Liver (tissue), 9 donors: ENCODE data around the gene DERL2. TPM values are rescaled to one million over a fixed set of nuclear protein-coding genes. Genes with fewer than 3 reads are reported as not detected.

Experiments used
- DNase-seq: peaks from one replicate; pipeline ENCODE4 v3.0.0-alpha.2; 2017; ENCODE audit warnings: low spot score
- H3K27ac ChIP-seq, 2 donors: one replicate each; pipeline ENCODE4 v1.7.0; 2013; ENCODE audit warnings: inconsistent platforms in 2 of 2, low read length in 2 of 2, control low read depth in 1 of 2, low read depth in 1 of 2, mild to moderate bottlenecking in 1 of 2
- H3K27me3 ChIP-seq, 4 donors: one replicate each; pipeline versions ENCODE4 v1.6.1 to v1.7.0; 2013; ENCODE audit warnings: low read length in 3 of 4, inconsistent platforms in 1 of 4, mild to moderate bottlenecking in 1 of 4, moderate library complexity in 1 of 4; ENCODE audit not compliant: control insufficient read depth in 4 of 4, insufficient read depth in 4 of 4
- H3K36me3 ChIP-seq, 4 donors: one replicate each; pipeline versions ENCODE4 v1.6.1 to v1.7.0; 2013; ENCODE audit warnings: low read length in 3 of 4, mild to moderate bottlenecking in 3 of 4, low read depth in 1 of 4, moderate library complexity in 1 of 4; ENCODE audit not compliant: control insufficient read depth in 4 of 4, insufficient read depth in 3 of 4
- H3K4me1 ChIP-seq, 4 donors: one replicate each; pipeline versions ENCODE4 v1.6.1 to v1.7.0; 2013; ENCODE audit warnings: low read length in 3 of 4, mild to moderate bottlenecking in 3 of 4, moderate library complexity in 1 of 4; ENCODE audit not compliant: control insufficient read depth in 4 of 4, insufficient read depth in 4 of 4
- H3K4me3 ChIP-seq, 3 donors: one replicate each; pipeline versions ENCODE4 v1.6.1 to v1.7.0; 2013; ENCODE audit warnings: low read length in 3 of 3, control low read depth in 1 of 3, low read depth in 1 of 3, mild to moderate bottlenecking in 1 of 3
- H3K9ac ChIP-seq, 2 donors: one replicate each; pipeline ENCODE4 v1.7.0; 2013; ENCODE audit warnings: low read length in 2 of 2, mild to moderate bottlenecking in 2 of 2, moderate library complexity in 2 of 2, control low read depth in 1 of 2, low read depth in 1 of 2
- H3K9me3 ChIP-seq, 4 donors: one replicate each; pipeline versions ENCODE4 v1.6.1 to v1.7.0; 2013; ENCODE audit warnings: low read length in 3 of 4; ENCODE audit not compliant: control insufficient read depth in 4 of 4
- EGR1 ChIP-seq, 2 donors: IDR thresholded peaks; 2 replicates each; pipeline ENCODE4 v1.6.1; 2016 to 2018; ENCODE audit warnings: antibody characterized with exemption in 2 of 2, low read depth in 2 of 2
- FOXA1 ChIP-seq: IDR thresholded peaks from 2 replicates; pipeline ENCODE4 v1.6.1; 2016; ENCODE audit warnings: antibody characterized with exemption
- FOXA2 ChIP-seq: IDR thresholded peaks from 2 replicates; pipeline ENCODE4 v1.6.1; 2016; ENCODE audit warnings: antibody characterized with exemption
- GABPA ChIP-seq, 2 donors: IDR thresholded peaks in 1 of 2; conservative IDR thresholded peaks in 1 of 2; 2 replicates each; pipeline ENCODE4 v1.6.1; 2016; ENCODE audit warnings: antibody characterized with exemption in 2 of 2, mild to moderate bottlenecking in 1 of 2, moderate library complexity in 1 of 2
- HNF4G ChIP-seq: IDR thresholded peaks from 2 replicates; pipeline ENCODE4 v1.6.1; 2016; ENCODE audit warnings: antibody characterized with exemption
- JUND ChIP-seq, 2 donors: IDR thresholded peaks; 2 replicates each; pipeline ENCODE4 v1.6.1; 2016; ENCODE audit warnings: antibody characterized with exemption in 2 of 2
- NR2F2 ChIP-seq: IDR thresholded peaks from 2 replicates; pipeline ENCODE4 v1.6.1; 2016; ENCODE audit warnings: antibody characterized with exemption
- RAD21 ChIP-seq, 2 donors: IDR thresholded peaks; 2 replicates each; pipeline ENCODE4 v1.6.1; 2016; ENCODE audit warnings: antibody characterized with exemption in 2 of 2, mild to moderate bottlenecking in 2 of 2
- RXRA ChIP-seq, 2 donors: IDR thresholded peaks; 2 replicates each; pipeline ENCODE4 v1.6.1; 2017 to 2018; ENCODE audit warnings: antibody characterized with exemption in 2 of 2, mild to moderate bottlenecking in 1 of 2
- SP1 ChIP-seq: IDR thresholded peaks from 2 replicates; pipeline ENCODE4 v1.6.1; 2018; ENCODE audit warnings: antibody characterized with exemption, mild to moderate bottlenecking
- TAF1 ChIP-seq: conservative IDR thresholded peaks from 2 replicates; pipeline ENCODE4 v1.6.1; 2016; ENCODE audit warnings: antibody characterized with exemption, mild to moderate bottlenecking
- YY1 ChIP-seq: IDR thresholded peaks from 2 replicates; pipeline ENCODE4 v1.6.1; 2016; ENCODE audit warnings: antibody characterized with exemption, mild to moderate bottlenecking
- WGBS: extraction: QIAGEN DNeasy Blood & Tissue Kit; methylation state at CpG from one replicate; pipeline ENCODE4 v1.1.7; 2013; 5-methylcytosine and 5-hydroxymethylcytosine counted together
- polyA plus RNA-seq, 2 donors: library from polyadenylated mRNA; stranded (reverse) in 1 of 2; unstranded in 1 of 2; fragments of 200-250 nt in 1 of 2; fragments of >200 nt in 1 of 2; fragmentation: Nextera tagmentation in 1 of 2; extraction: Ambion mirVana in 1 of 2; gene quantifications; one replicate each; pipeline versions ENCODE4 v1.2.1 to v1.2.3, GENCODE V29; 2013 to 2015
- total RNA-seq, 2 donors: library from RNA; depleted of rRNA; stranded (reverse); fragments of >200 nt; gene quantifications; one replicate each; pipeline ENCODE4 v1.2.3, GENCODE V29; 2014
- TF ChIP-seq, protein P1 (sequence below): IDR thresholded peaks from 2 replicates; pipeline ENCODE4 v1.6.1; 2016; ENCODE audit warnings: antibody characterized with exemption
- TF ChIP-seq, protein P2 (sequence below): IDR thresholded peaks from 2 replicates; pipeline ENCODE4 v1.6.1; 2016; ENCODE audit warnings: antibody characterized with exemption, mild to moderate bottlenecking
- TF ChIP-seq, protein P3 (sequence below): fragments of 150-350 bp; IDR thresholded peaks from 2 replicates; pipeline ENCODE4 v1.5.1; 2017; ENCODE audit warnings: improper control_type of control experiment, low read depth, low read length; ENCODE audit not compliant: missing input control
- TF ChIP-seq, protein P4 (sequence below): IDR thresholded peaks from 2 replicates; pipeline ENCODE4 v1.6.1; 2016; ENCODE audit warnings: antibody characterized with exemption
- donor health status: healthy.
- donor health status: healthy.
- donor health status: healthy.
- donor health status: healthy.
- donor health status: healthy.

The DERL2 gene
- total and polyA plus RNA-seq, 4 donors, result 35.8 to 75.3 (median 45.9) TPM

DNA sequence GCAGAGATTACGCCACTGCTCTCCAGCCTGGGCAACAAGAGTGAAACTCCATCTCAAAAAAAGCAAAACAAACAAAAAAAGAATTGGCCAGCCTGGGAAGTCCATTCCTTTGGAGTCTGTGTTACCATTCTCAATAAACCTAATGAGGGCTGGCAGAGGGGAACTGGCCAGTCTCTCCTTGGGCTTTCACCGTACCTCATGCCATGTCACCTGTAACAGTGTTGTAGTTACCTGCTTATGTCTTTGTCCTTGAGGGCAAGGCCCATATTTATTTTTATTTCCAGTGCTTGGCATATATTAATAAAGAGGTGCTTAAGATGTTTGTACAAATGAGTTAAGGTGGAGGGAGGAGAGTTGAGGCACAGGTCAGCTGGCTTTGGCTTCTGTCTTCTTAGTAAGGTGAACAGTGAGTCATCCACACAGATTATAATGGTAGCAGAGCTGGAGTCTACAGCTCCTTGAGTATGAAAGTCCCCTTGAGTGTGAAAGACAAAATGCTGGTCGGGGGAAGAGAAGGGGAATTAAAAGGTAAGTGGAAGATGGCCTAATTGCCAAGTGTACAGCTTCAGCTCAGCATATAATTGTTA, 55.5 kb downstream of the DERL2 start:
- no peak overlapping the region for H3K9ac ChIP-seq
- no peak overlapping the region for H3K27ac ChIP-seq
- no peaks in the 10 kb centered on the region for H3K27me3 ChIP-seq
- peaks cover 9 to 78% (median 67%) of the 10 kb centered on the region in 4 donors for H3K36me3 ChIP-seq
- WGBS, result 83% methylated on average over 3 of the region's 3 CpGs
- TF ChIP-seq RXRA (IDR thresholded peaks at IDR 0.05), result no peak
- TF ChIP-seq, protein P1, sequence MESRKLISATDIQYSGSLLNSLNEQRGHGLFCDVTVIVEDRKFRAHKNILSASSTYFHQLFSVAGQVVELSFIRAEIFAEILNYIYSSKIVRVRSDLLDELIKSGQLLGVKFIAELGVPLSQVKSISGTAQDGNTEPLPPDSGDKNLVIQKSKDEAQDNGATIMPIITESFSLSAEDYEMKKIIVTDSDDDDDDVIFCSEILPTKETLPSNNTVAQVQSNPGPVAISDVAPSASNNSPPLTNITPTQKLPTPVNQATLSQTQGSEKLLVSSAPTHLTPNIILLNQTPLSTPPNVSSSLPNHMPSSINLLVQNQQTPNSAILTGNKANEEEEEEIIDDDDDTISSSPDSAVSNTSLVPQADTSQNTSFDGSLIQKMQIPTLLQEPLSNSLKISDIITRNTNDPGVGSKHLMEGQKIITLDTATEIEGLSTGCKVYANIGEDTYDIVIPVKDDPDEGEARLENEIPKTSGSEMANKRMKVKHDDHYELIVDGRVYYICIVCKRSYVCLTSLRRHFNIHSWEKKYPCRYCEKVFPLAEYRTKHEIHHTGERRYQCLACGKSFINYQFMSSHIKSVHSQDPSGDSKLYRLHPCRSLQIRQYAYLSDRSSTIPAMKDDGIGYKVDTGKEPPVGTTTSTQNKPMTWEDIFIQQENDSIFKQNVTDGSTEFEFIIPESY, result no peak
- no peak for TF ChIP-seq FOXA1
- TF ChIP-seq JUND (IDR thresholded peaks at IDR 0.05), result no peak
- TF ChIP-seq GABPA (IDR thresholded peaks at IDR 0.05 in 1 of 2, conservative IDR thresholded peaks at IDR 0.05 in 1 of 2), result no peak
- no peak for TF ChIP-seq FOXA2
- no peak for TF ChIP-seq EGR1 (IDR thresholded peaks at IDR 0.05; ENCODE audit: low read depth in 2 of 2)
- no peak for TF ChIP-seq HNF4G
- no peak for TF ChIP-seq SP1
- TF ChIP-seq, protein P2, sequence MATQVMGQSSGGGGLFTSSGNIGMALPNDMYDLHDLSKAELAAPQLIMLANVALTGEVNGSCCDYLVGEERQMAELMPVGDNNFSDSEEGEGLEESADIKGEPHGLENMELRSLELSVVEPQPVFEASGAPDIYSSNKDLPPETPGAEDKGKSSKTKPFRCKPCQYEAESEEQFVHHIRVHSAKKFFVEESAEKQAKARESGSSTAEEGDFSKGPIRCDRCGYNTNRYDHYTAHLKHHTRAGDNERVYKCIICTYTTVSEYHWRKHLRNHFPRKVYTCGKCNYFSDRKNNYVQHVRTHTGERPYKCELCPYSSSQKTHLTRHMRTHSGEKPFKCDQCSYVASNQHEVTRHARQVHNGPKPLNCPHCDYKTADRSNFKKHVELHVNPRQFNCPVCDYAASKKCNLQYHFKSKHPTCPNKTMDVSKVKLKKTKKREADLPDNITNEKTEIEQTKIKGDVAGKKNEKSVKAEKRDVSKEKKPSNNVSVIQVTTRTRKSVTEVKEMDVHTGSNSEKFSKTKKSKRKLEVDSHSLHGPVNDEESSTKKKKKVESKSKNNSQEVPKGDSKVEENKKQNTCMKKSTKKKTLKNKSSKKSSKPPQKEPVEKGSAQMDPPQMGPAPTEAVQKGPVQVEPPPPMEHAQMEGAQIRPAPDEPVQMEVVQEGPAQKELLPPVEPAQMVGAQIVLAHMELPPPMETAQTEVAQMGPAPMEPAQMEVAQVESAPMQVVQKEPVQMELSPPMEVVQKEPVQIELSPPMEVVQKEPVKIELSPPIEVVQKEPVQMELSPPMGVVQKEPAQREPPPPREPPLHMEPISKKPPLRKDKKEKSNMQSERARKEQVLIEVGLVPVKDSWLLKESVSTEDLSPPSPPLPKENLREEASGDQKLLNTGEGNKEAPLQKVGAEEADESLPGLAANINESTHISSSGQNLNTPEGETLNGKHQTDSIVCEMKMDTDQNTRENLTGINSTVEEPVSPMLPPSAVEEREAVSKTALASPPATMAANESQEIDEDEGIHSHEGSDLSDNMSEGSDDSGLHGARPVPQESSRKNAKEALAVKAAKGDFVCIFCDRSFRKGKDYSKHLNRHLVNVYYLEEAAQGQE, result no peak
- no peak for TF ChIP-seq TAF1
- TF ChIP-seq RAD21 (IDR thresholded peaks at IDR 0.05), result no peak
- no peak overlapping the region for H3K4me3 ChIP-seq
- no peak for DNase-seq
- H3K9me3 ChIP-seq, result no peaks in the 10 kb centered on the region
- no peaks in the 10 kb centered on the region for H3K4me1 ChIP-seq

DNA sequence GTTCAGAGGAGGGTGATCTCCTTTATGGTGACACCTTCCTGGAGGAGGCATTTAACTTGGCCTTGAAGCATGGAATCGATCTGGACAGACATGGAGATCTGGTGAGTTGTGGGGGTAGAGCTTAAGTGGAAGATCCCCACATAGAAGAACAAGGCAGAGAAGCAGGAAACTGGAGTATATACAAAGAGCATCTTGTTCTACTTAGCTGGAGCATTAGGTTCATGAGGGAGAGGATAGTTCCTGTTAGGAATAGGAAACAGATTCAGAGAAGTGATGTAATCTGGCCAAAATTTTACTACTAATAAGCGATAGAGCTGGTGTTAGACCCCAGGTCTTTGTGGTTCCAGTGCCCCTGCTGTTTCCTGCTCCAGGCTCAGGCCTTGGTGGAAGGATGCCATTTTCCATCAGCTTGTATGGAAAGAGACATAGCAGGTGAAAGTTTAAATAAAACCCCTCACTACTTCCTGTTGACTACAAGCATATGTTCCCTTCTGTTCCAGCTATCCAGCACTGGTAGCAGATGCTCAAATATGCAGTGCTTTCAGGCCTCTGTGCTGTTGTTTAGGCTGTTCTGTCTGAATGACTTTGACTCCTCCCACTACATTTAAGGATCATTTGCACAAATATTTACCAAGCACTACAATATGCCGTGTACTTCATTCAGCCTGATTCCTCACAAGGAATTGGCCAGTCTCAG, 56.6 kb downstream of the DERL2 start:
- H3K9ac ChIP-seq, result no peak overlapping the region
- H3K4me1 ChIP-seq, result no peaks in the 10 kb centered on the region
- no peaks in the 10 kb centered on the region for H3K27me3 ChIP-seq
- no peak overlapping the region for H3K4me3 ChIP-seq
- WGBS, result 80% methylated on average over 3 of the region's 3 CpGs
- peaks cover 10 to 79% (median 69%) of the 10 kb centered on the region in 4 donors for H3K36me3 ChIP-seq
- H3K9me3 ChIP-seq, result no peaks in the 10 kb centered on the region
- no peak overlapping the region for H3K27ac ChIP-seq
- DNase-seq, result no peak
- TF ChIP-seq, protein P1, result no peak
- TF ChIP-seq HNF4G (no peak), TAF1 (no peak), FOXA1 (no peak), YY1 (no peak), EGR1 (IDR thresholded peaks at IDR 0.05; ENCODE audit: low read depth in 2 of 2) (no peak), NR2F2 (no peak), RAD21 (IDR thresholded peaks at IDR 0.05) (no peak), SP1 (no peak), GABPA (IDR thresholded peaks at IDR 0.05 in 1 of 2, conservative IDR thresholded peaks at IDR 0.05 in 1 of 2) (no peak)
- TF ChIP-seq, protein P2, result no peak
- TF ChIP-seq, protein P3, sequence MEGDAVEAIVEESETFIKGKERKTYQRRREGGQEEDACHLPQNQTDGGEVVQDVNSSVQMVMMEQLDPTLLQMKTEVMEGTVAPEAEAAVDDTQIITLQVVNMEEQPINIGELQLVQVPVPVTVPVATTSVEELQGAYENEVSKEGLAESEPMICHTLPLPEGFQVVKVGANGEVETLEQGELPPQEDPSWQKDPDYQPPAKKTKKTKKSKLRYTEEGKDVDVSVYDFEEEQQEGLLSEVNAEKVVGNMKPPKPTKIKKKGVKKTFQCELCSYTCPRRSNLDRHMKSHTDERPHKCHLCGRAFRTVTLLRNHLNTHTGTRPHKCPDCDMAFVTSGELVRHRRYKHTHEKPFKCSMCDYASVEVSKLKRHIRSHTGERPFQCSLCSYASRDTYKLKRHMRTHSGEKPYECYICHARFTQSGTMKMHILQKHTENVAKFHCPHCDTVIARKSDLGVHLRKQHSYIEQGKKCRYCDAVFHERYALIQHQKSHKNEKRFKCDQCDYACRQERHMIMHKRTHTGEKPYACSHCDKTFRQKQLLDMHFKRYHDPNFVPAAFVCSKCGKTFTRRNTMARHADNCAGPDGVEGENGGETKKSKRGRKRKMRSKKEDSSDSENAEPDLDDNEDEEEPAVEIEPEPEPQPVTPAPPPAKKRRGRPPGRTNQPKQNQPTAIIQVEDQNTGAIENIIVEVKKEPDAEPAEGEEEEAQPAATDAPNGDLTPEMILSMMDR, result no peak
- TF ChIP-seq, protein P4, sequence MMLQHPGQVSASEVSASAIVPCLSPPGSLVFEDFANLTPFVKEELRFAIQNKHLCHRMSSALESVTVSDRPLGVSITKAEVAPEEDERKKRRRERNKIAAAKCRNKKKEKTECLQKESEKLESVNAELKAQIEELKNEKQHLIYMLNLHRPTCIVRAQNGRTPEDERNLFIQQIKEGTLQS, result no peak
